GM12891 (cell line): ENCODE data around the gene BLCAP.

Experiments
- POLR2A ChIP-seq: IDR thresholded peaks from 2 replicates; pipeline ENCODE4 v1.6.1; 2011; ENCODE audit warnings: low read depth, low read length, control low read depth
- POLR2AphosphoS5 ChIP-seq: IDR thresholded peaks from 2 replicates; pipeline ENCODE4 v1.6.1; 2011; ENCODE audit warnings: low read depth, low read length, control low read depth

DNA sequence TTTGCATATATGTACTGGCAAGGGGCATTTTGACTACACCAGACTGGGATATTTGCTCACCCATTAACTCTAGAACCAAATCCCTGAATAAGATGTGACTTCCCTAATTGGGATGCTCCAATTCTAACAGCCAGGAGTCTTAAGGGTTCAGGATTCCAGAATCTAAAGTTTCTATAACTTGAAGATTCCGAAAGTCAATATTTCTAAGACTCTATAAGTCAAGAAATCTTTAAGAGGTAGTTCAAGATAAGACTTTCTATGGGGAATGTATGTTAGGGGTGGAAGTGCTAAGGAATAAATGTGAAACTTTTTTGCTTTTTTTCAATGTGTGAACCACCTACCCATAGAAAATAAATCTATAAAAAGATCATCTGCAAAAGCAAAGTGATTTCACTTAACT lies 42.7 kb upstream of the BLCAP start:
- TF ChIP-seq POLR2AphosphoS5, result no peak
- no peak for TF ChIP-seq POLR2A
